K562 (cell line): ENCODE data around the gene ASB10. TPM values are rescaled to one million over a fixed set of nuclear protein-coding genes. Genes with fewer than 3 reads are reported as not detected.

Experiments used
- ATAC-seq: fragments of 200-7000 bp; cut with Tn5 transposase; 3 replicates; pipeline ENCODE4 v1.9.1; 2020; ENCODE audit warnings: moderate library complexity
- BruUV-seq: library from RNA; stranded (reverse); fragments of 400-500 nt; replicated peaks from 2 replicates; lab custom pipeline; 2021; lab: Mats Ljungman, UMichigan
- CTCF ChIA-PET: fragments of 300-600 bp; formaldehyde crosslinking; extraction: SDS; loops from one replicate; lab custom pipeline; 2021; ENCODE audit warnings: low intra/inter-chr PET ratio; lab: Yijun Ruan, JAX
- POLR2A ChIA-PET: fragments of 300-600, 350-650 bp; sonication (Branson Sonifier 250); formaldehyde crosslinking; extraction: SDS; loops from one replicate; lab custom pipeline; 2021; ENCODE audit warnings: antibody characterized with exemption, inconsistent platforms; lab: Yijun Ruan, JAX
- DNase-seq, 4 experiments: peaks; one replicate each; pipeline versions ENCODE4 v3.0.0 to v3.0.0-alpha.2; 2011 to 2018; ENCODE audit warnings: low spot score in 3 of 4, mixed read lengths in 3 of 4; ENCODE audit errors: extremely low read depth in 1 of 4
- FAIRE-seq: peaks from 2 replicates; lab custom pipeline; 2011; peaks lifted over from hg19 to GRCh38; lab: Jason Lieb, UNC
- H2AFZ ChIP-seq: 2 replicates; pipeline ENCODE4 v1.6.0; 2011; ENCODE audit warnings: low read depth, low read length, control low read depth, inconsistent platforms
- H3K27ac ChIP-seq: fragments of 200-600 bp; 3 replicates; pipeline ENCODE4 v1.8.0; 2011; ENCODE audit warnings: low read depth, mild to moderate bottlenecking, control low read depth, inconsistent platforms, low read length, moderate library complexity, mixed read lengths; ENCODE audit errors: extremely low read depth
- H3K27me3 ChIP-seq, 2 experiments: fragments of 300-600 bp in 1 of 2; 2 replicates in 1 of 2; 3 replicates in 1 of 2; pipeline versions ENCODE4 v1.6.0 to v1.8.0; 2011; ENCODE audit warnings: inconsistent platforms in 2 of 2, low read length in 2 of 2, mild to moderate bottlenecking in 1 of 2, mixed read lengths in 1 of 2, moderate library complexity in 1 of 2; ENCODE audit not compliant: control insufficient read depth in 2 of 2, insufficient read depth in 2 of 2
- H3K36me3 ChIP-seq: fragments of 300-600 bp; 3 replicates; pipeline ENCODE4 v1.8.0; 2011; ENCODE audit warnings: mild to moderate bottlenecking, low read length, inconsistent platforms; ENCODE audit not compliant: control insufficient read depth, insufficient read depth
- H3K4me1 ChIP-seq, 2 experiments: fragments of 200-600 bp in 1 of 2; replicated peaks in 1 of 2; 2 replicates in 1 of 2; 3 replicates in 1 of 2; pipeline versions ENCODE4 v1.5.1 to v1.8.0; 2011; ENCODE audit warnings: inconsistent platforms in 2 of 2, low read length in 2 of 2, mild to moderate bottlenecking in 1 of 2, mixed read lengths in 1 of 2, moderate library complexity in 1 of 2; ENCODE audit not compliant: control insufficient read depth in 2 of 2, insufficient read depth in 2 of 2
- H3K4me2 ChIP-seq: 2 replicates; pipeline ENCODE4 v1.6.1; 2011; ENCODE audit warnings: low read length, control low read depth, inconsistent platforms, mixed read lengths; ENCODE audit not compliant: insufficient read depth
- H3K4me3 ChIP-seq: fragments of 200-600 bp; sonication (generic), shearing (Covaris generic); 2 replicates; pipeline ENCODE4 v1.5.1; 2016; ENCODE audit warnings: control low read depth, inconsistent platforms
- H3K79me2 ChIP-seq: fragments of 200-600 bp; 3 replicates; pipeline ENCODE4 v1.8.0; 2011; ENCODE audit warnings: low read length, inconsistent platforms; ENCODE audit not compliant: control insufficient read depth, insufficient read depth
- H3K9ac ChIP-seq, 2 experiments: 2 replicates each; pipeline versions ENCODE4 v1.6.0 to v1.6.1; 2011; ENCODE audit warnings: low read depth in 2 of 2, low read length in 2 of 2, control low read depth in 1 of 2, inconsistent platforms in 1 of 2, mild to moderate bottlenecking in 1 of 2, mixed read lengths in 1 of 2; ENCODE audit not compliant: insufficient read depth in 1 of 2
- H3K9me1 ChIP-seq: one replicate; pipeline ENCODE4 v1.6.0; 2011; ENCODE audit warnings: inconsistent platforms, mild to moderate bottlenecking, low read length, moderate library complexity; ENCODE audit not compliant: control insufficient read depth, insufficient read depth
- H3K9me3 ChIP-seq: replicated peaks from 2 replicates; pipeline ENCODE4 v1.5.1; 2011; ENCODE audit warnings: low read depth, low read length, inconsistent platforms; ENCODE audit not compliant: control insufficient read depth, insufficient read depth
- H4K20me1 ChIP-seq: replicated peaks from 2 replicates; pipeline ENCODE4 v1.6.1; 2011; ENCODE audit warnings: low read length, inconsistent platforms, mixed read lengths; ENCODE audit not compliant: control insufficient read depth, insufficient read depth
- TGIF2 ChIP-seq: sonication (generic); formaldehyde crosslinking; IDR thresholded peaks from 2 replicates; pipeline ENCODE4 v1.8.1; 2022; ENCODE audit warnings: mild to moderate bottlenecking, missing genetic modification reagents, moderate library complexity
- WGBS: fragments of 100-300 bp; shearing (Covaris generic); methylation state at CpG from one replicate; pipeline ENCODE4 v1.1.6; 2016; ENCODE audit warnings: low coverage, mixed read lengths; ENCODE audit not compliant: insufficient coverage; ENCODE audit errors: missing lambda C conversion rate; 5-methylcytosine and 5-hydroxymethylcytosine counted together
- in situ Hi-C: fragments of 300-500 bp; cut with MboI; formaldehyde crosslinking; loops from 4 replicates; pipeline ENCODE4 v1.15.0; 2018; ENCODE audit warnings: inconsistent platforms, mixed read lengths
- intact Hi-C: fragments of 100-400 bp; cut with micrococcal nuclease; formaldehyde crosslinking; loops from 2 replicates; pipeline ENCODE4 v1.14.2; 2022
- polyA plus RNA-seq, 8 experiments: library from polyadenylated mRNA; depleted of rRNA in 4 of 8; stranded (reverse) in 5 of 8; unstranded in 3 of 8; fragments of >200 nt; fragmentation: Nextera tagmentation in 2 of 8; fragmentation: Illumina TruSeq in 1 of 8; extraction: Ambion mirVana in 2 of 8; extraction: Trizol in 1 of 8; gene quantifications; 2 replicates each; pipeline versions ENCODE4 v1.2.1 to v1.2.3, GENCODE V29; 2011 to 2014; ENCODE audit warnings: inconsistent platforms in 1 of 8, missing spikeins in 1 of 8
- total RNA-seq, 7 experiments: library from RNA; depleted of rRNA in 6 of 7; stranded (reverse); fragments of >200 nt in 6 of 7; fragmentation: Illumina TruSeq in 2 of 7; extraction: Trizol in 2 of 7; gene quantifications; 2 replicates each; pipeline versions ENCODE4 v1.2.1 to v1.2.3, GENCODE V29; 2011 to 2021; ENCODE audit warnings: low replicate concordance in 1 of 7
- TF ChIP-seq, protein P1 (sequence below): fragments of 450-650 bp; IDR thresholded peaks from 2 replicates; pipeline ENCODE4 v1.6.1; 2018; ENCODE audit warnings: mild to moderate bottlenecking, low read depth; ENCODE audit not compliant: partially characterized antibody
- TF ChIP-seq, protein P2 (sequence below): sonication (generic); formaldehyde crosslinking; IDR thresholded peaks from 2 replicates; pipeline ENCODE4 v1.8.1; 2023; ENCODE audit warnings: mild to moderate bottlenecking, missing genetic modification reagents
- TF ChIP-seq, protein P3 (sequence below): fragments of 200-600 bp; sonication (generic); IDR thresholded peaks from one replicate; pipeline ENCODE4 v1.6.1; 2012; ENCODE audit warnings: mild to moderate bottlenecking, low read depth, low read length, inconsistent platforms
- TF ChIP-seq, protein P4 (sequence below): fragments of 250-450 bp; sonication (Bioruptor Pico); IDR thresholded peaks from 2 replicates; pipeline ENCODE4 v1.9.0; 2021; ENCODE audit warnings: mild to moderate bottlenecking

The ASB10 gene
- total and polyA plus RNA-seq, 9 of the 15 experiments (the other 6 are each of a cell fraction or from before 2014, with no cell fraction given) = not detected

DNA sequence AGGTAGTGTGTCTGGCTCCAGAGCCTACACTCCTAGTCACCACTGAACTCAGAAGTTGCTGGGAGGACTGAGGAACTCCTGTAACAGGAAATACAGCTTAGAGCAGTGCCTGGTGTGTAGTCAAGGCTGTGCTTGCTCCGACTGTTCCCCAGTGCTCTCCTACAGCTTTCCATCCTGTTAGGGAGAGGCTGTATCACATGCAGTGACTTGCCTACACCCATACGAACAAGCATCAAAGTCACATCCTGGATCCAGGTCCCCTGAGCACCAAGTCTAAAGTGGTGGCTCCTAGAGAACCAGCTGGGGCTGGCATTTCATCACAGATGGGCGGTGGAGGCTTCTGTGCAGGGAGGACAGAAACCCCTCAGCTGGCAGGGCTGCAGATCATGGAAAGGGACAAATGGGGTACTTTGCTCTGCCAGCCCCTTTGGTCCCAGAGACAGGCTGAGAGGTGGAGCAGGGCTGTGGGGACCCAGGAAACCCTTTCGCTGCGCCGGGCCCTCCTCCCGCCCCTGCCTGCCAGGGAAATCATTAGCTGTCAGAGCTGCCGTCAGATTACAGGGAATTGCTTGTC is 7.7 kb downstream of the ASB10 start:
- intact Hi-C loops = loop anchor here (10.0 kb wide), 2 partner anchors 165 to 215 kb away; no protein-coding TSS in a partner anchor
- Histone ChIP-seq H3K27ac (no peak overlapping the region), H4K20me1 (peaks cover 16% of the 10 kb centered on the region; the same call in 1 of the 2 replicates), H3K9ac (no peak overlapping the region), H3K36me3 (no peaks in the 10 kb centered on the region), H3K4me3 (no peak overlapping the region), H3K9me3 (no peaks in the 10 kb centered on the region; the same call in 1 of the 2 replicates), H2AFZ (no peak overlapping the region), H3K4me2 (no peak overlapping the region), H3K4me1 (peaks cover 0 to 18% of the 10 kb centered on the region in 2 experiments; a peak in 2 of 5 replicates), H3K9me1 (peaks cover 3% of the 10 kb centered on the region), H3K79me2 (no peaks in the 10 kb centered on the region), H3K27me3 (peaks cover 55 to 80% of the 10 kb centered on the region in 2 experiments)
- ChIA-PET POLR2A (interaction anchor here (0.7 to 1.4 kb wide), 3 partner anchors 10 to 85 kb away, joined by 3 to 4 read pairs (median 3); no protein-coding TSS in a partner anchor), CTCF (no interaction called here)
- ATAC-seq (peak; percentile 12; the same call in 1 of the 3 replicates), FAIRE-seq (no peak), DNase-seq (no peak)
- no TSS peak for BruUV-seq
- under 1% methylated on average over 8 of the region's 8 CpGs for WGBS
- in situ Hi-C loops = no loop called here
- no peak for TF ChIP-seq TGIF2 (CRISPR knock-in tag)
- TF ChIP-seq, protein P1, sequence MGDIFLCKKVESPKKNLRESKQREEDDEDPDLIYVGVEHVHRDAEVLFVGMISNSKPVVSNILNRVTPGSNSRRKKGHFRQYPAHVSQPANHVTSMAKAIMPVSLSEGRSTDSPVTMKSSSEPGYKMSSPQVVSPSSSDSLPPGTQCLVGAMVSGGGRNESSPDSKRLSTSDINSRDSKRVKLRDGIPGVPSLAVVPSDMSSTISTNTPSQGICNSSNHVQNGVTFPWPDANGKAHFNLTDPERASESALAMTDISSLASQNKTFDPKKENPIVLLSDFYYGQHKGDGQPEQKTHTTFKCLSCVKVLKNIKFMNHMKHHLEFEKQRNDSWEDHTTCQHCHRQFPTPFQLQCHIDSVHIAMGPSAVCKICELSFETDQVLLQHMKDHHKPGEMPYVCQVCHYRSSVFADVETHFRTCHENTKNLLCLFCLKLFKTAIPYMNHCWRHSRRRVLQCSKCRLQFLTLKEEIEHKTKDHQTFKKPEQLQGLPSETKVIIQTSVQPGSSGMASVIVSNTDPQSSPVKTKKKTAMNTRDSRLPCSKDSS = no peak
- TF ChIP-seq, protein P2, sequence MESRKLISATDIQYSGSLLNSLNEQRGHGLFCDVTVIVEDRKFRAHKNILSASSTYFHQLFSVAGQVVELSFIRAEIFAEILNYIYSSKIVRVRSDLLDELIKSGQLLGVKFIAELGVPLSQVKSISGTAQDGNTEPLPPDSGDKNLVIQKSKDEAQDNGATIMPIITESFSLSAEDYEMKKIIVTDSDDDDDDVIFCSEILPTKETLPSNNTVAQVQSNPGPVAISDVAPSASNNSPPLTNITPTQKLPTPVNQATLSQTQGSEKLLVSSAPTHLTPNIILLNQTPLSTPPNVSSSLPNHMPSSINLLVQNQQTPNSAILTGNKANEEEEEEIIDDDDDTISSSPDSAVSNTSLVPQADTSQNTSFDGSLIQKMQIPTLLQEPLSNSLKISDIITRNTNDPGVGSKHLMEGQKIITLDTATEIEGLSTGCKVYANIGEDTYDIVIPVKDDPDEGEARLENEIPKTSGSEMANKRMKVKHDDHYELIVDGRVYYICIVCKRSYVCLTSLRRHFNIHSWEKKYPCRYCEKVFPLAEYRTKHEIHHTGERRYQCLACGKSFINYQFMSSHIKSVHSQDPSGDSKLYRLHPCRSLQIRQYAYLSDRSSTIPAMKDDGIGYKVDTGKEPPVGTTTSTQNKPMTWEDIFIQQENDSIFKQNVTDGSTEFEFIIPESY (CRISPR knock-in tag) = no peak
- TF ChIP-seq, protein P3, sequence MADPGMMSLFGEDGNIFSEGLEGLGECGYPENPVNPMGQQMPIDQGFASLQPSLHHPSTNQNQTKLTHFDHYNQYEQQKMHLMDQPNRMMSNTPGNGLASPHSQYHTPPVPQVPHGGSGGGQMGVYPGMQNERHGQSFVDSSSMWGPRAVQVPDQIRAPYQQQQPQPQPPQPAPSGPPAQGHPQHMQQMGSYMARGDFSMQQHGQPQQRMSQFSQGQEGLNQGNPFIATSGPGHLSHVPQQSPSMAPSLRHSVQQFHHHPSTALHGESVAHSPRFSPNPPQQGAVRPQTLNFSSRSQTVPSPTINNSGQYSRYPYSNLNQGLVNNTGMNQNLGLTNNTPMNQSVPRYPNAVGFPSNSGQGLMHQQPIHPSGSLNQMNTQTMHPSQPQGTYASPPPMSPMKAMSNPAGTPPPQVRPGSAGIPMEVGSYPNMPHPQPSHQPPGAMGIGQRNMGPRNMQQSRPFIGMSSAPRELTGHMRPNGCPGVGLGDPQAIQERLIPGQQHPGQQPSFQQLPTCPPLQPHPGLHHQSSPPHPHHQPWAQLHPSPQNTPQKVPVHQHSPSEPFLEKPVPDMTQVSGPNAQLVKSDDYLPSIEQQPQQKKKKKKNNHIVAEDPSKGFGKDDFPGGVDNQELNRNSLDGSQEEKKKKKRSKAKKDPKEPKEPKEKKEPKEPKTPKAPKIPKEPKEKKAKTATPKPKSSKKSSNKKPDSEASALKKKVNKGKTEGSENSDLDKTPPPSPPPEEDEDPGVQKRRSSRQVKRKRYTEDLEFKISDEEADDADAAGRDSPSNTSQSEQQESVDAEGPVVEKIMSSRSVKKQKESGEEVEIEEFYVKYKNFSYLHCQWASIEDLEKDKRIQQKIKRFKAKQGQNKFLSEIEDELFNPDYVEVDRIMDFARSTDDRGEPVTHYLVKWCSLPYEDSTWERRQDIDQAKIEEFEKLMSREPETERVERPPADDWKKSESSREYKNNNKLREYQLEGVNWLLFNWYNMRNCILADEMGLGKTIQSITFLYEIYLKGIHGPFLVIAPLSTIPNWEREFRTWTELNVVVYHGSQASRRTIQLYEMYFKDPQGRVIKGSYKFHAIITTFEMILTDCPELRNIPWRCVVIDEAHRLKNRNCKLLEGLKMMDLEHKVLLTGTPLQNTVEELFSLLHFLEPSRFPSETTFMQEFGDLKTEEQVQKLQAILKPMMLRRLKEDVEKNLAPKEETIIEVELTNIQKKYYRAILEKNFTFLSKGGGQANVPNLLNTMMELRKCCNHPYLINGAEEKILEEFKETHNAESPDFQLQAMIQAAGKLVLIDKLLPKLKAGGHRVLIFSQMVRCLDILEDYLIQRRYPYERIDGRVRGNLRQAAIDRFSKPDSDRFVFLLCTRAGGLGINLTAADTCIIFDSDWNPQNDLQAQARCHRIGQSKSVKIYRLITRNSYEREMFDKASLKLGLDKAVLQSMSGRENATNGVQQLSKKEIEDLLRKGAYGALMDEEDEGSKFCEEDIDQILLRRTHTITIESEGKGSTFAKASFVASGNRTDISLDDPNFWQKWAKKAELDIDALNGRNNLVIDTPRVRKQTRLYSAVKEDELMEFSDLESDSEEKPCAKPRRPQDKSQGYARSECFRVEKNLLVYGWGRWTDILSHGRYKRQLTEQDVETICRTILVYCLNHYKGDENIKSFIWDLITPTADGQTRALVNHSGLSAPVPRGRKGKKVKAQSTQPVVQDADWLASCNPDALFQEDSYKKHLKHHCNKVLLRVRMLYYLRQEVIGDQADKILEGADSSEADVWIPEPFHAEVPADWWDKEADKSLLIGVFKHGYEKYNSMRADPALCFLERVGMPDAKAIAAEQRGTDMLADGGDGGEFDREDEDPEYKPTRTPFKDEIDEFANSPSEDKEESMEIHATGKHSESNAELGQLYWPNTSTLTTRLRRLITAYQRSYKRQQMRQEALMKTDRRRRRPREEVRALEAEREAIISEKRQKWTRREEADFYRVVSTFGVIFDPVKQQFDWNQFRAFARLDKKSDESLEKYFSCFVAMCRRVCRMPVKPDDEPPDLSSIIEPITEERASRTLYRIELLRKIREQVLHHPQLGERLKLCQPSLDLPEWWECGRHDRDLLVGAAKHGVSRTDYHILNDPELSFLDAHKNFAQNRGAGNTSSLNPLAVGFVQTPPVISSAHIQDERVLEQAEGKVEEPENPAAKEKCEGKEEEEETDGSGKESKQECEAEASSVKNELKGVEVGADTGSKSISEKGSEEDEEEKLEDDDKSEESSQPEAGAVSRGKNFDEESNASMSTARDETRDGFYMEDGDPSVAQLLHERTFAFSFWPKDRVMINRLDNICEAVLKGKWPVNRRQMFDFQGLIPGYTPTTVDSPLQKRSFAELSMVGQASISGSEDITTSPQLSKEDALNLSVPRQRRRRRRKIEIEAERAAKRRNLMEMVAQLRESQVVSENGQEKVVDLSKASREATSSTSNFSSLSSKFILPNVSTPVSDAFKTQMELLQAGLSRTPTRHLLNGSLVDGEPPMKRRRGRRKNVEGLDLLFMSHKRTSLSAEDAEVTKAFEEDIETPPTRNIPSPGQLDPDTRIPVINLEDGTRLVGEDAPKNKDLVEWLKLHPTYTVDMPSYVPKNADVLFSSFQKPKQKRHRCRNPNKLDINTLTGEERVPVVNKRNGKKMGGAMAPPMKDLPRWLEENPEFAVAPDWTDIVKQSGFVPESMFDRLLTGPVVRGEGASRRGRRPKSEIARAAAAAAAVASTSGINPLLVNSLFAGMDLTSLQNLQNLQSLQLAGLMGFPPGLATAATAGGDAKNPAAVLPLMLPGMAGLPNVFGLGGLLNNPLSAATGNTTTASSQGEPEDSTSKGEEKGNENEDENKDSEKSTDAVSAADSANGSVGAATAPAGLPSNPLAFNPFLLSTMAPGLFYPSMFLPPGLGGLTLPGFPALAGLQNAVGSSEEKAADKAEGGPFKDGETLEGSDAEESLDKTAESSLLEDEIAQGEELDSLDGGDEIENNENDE = no peak
- TF ChIP-seq, protein P4, sequence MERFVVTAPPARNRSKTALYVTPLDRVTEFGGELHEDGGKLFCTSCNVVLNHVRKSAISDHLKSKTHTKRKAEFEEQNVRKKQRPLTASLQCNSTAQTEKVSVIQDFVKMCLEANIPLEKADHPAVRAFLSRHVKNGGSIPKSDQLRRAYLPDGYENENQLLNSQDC = no peak
